DMS 273 (cell line): ENCODE measurements around the gene RNPEPL1.
A peak's percentile ranks its signal among the peaks of the same experiment; 100 is the strongest.

Experiments used
- DNase-seq: peaks from one replicate; lab custom pipeline; 2025; ENCODE audit not compliant: unreplicated experiment; lab: John Stamatoyannopoulos, UW

The RNPEPL1 gene

GRCh38 chr2:240576036-240576435, 7.8 kb downstream of the RNPEPL1 start:
- DNase-seq = no peak

GRCh38 chr2:240576436-240577205, 8.3 kb downstream of the RNPEPL1 start:
- DNase-seq = no peak

GRCh38 chr2:240577281-240578109, 9.2 kb downstream of the RNPEPL1 start:
- DNase-seq = no peak

- DNase-seq = no peak
Observed at GRCh38 chr2:240578110-240578450, 9.8 kb downstream of the RNPEPL1 start.

- DNase-seq = no peak
Observed at GRCh38 chr2:240578488-240578887, 10.2 kb downstream of the RNPEPL1 start.

GRCh38 chr2:240579071-240579762, 10.9 kb downstream of the RNPEPL1 start:
- DNase-seq = no peak

- DNase-seq = peak; percentile 93
Observed at GRCh38 chr2:240579771-240580614, 11.7 kb downstream of the RNPEPL1 start.

- no peak for DNase-seq
Observed at GRCh38 chr2:240581811-240582210, 13.5 kb downstream of the RNPEPL1 start.

GRCh38 chr2:240582781-240583180, 14.5 kb downstream of the RNPEPL1 start:
- no peak for DNase-seq

GRCh38 chr2:240583774-240584173, 15.5 kb downstream of the RNPEPL1 start:
- no peak for DNase-seq

- DNase-seq = peak; percentile 99
Observed at GRCh38 chr2:240584486-240585031, 16.3 kb downstream of the RNPEPL1 start.

- DNase-seq = no peak
Observed at GRCh38 chr2:240585101-240585500, 16.8 kb downstream of the RNPEPL1 start.

GRCh38 chr2:240585681-240586197, 17.5 kb downstream of the RNPEPL1 start:
- DNase-seq = no peak

- peak; percentile 98 for DNase-seq
Observed at GRCh38 chr2:240586198-240586918, 18.1 kb downstream of the RNPEPL1 start, which contains the start of gene CAPN10. CAPN10 (plus strand) TSS chr2:240586734; CDS start chr2:240586912, 178 bp downstream.

- DNase-seq = peak; percentile 82
Observed at GRCh38 chr2:240586919-240587800, 18.9 kb downstream of the RNPEPL1 start.

GRCh38 chr2:240588006-240588655, 19.8 kb downstream of the RNPEPL1 start:
- DNase-seq = no peak

GRCh38 chr2:240588669-240589068, 20.4 kb downstream of the RNPEPL1 start:
- DNase-seq = no peak

- DNase-seq = no peak
Observed at GRCh38 chr2:240589375-240589774, 21.1 kb downstream of the RNPEPL1 start.
